ENCODE data around the gene NIT2. TPM values are rescaled to one million over a fixed set of nuclear protein-coding genes. Genes with fewer than 3 reads are reported as not detected.

NIT2 gene
- total RNA-seq, 1 donor from 2014 or later = 11.0 TPM

- Histone ChIP-seq H3K4me3 (ENCODE audit: low read length in 3 of 3) (peak overlapping the region; percentile 88 to 100 (median 97)), H3K36me3 (ENCODE audit: control insufficient read depth in 3 of 3, insufficient read depth in 3 of 3, low read length in 3 of 3) (no peaks in the 10 kb centered on the region), H3K9me3 (ENCODE audit: control insufficient read depth in 3 of 3, low read length in 3 of 3) (no peaks in the 10 kb centered on the region), H3K27me3 (ENCODE audit: control insufficient read depth in 3 of 3, insufficient read depth in 3 of 3, low read length in 3 of 3) (no peaks in the 10 kb centered on the region), H3K9ac (ENCODE audit: low read depth in 1 of 3, low read length in 3 of 3) (peak overlapping the region; percentile 94 to 99 (median 97)), H3K27ac (ENCODE audit: low read depth, low read length) (peak overlapping the region; percentile 91), H3K4me1 (ENCODE audit: control insufficient read depth in 3 of 3, insufficient read depth in 3 of 3, low read length in 3 of 3) (peaks cover 13 to 29% (median 25%) of the 10 kb centered on the region in 3 donors)
Measured at GRCh38 chr3:100401674-100402041, 67.1 kb downstream of the NIT2 start.

DNA sequence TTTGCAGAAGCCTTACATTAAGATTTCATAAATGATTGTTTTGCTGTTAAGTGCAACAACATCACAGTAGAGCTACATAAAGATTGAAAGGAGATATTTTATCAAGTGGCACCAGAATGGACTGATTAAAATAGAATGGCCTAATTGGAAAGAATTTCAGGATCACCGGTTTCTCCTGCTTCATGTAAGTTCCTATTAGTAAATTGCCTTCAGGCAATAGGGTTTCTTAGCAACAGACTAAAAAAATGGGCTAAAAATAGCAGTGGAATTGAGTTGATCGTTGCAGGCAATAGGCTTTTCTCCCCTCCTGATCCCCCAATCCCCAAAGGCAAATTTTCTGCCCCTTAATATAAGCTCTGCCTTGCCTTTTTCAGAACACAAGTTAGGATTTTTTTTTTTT is 67.7 kb downstream of the NIT2 start:
- Histone ChIP-seq H3K4me1 (ENCODE audit: control insufficient read depth in 3 of 3, insufficient read depth in 3 of 3, low read length in 3 of 3) (peaks cover 12 to 28% (median 20%) of the 10 kb centered on the region in 3 donors), H3K4me3 (ENCODE audit: low read length in 3 of 3) (peak overlapping the region; percentile 88 to 100 (median 97)), H3K27ac (ENCODE audit: low read depth, low read length) (peak overlapping the region; percentile 91), H3K9me3 (ENCODE audit: control insufficient read depth in 3 of 3, low read length in 3 of 3) (no peaks in the 10 kb centered on the region), H3K36me3 (ENCODE audit: control insufficient read depth in 3 of 3, insufficient read depth in 3 of 3, low read length in 3 of 3) (no peaks in the 10 kb centered on the region), H3K27me3 (ENCODE audit: control insufficient read depth in 3 of 3, insufficient read depth in 3 of 3, low read length in 3 of 3) (no peaks in the 10 kb centered on the region), H3K9ac (ENCODE audit: low read depth in 1 of 3, low read length in 3 of 3) (peak overlapping the region; percentile 94 to 99 (median 97))

- Histone ChIP-seq H3K4me1 (ENCODE audit: control insufficient read depth in 3 of 3, insufficient read depth in 3 of 3, low read length in 3 of 3) (peaks cover 12 to 27% (median 19%) of the 10 kb centered on the region in 3 donors), H3K4me3 (ENCODE audit: low read length in 3 of 3) (peak overlapping the region; percentile 88 to 100 (median 97)), H3K27ac (ENCODE audit: low read depth, low read length) (peak overlapping the region; percentile 91), H3K9me3 (ENCODE audit: control insufficient read depth in 3 of 3, low read length in 3 of 3) (no peaks in the 10 kb centered on the region), H3K27me3 (ENCODE audit: control insufficient read depth in 3 of 3, insufficient read depth in 3 of 3, low read length in 3 of 3) (no peaks in the 10 kb centered on the region), H3K9ac (ENCODE audit: low read depth in 1 of 3, low read length in 3 of 3) (peak overlapping the region; percentile 94 to 99 (median 97)), H3K36me3 (ENCODE audit: control insufficient read depth in 3 of 3, insufficient read depth in 3 of 3, low read length in 3 of 3) (no peaks in the 10 kb centered on the region)
Measured at GRCh38 chr3:100402891-100403290, 68.3 kb downstream of the NIT2 start.

- Histone ChIP-seq H3K27ac (ENCODE audit: low read depth, low read length) (no peak overlapping the region), H3K4me3 (ENCODE audit: low read length in 3 of 3) (peak overlapping the region in 2 of 3 donors; percentile 15 to 88), H3K9me3 (ENCODE audit: control insufficient read depth in 3 of 3, low read length in 3 of 3) (no peaks in the 10 kb centered on the region), H3K36me3 (ENCODE audit: control insufficient read depth in 3 of 3, insufficient read depth in 3 of 3, low read length in 3 of 3) (no peaks in the 10 kb centered on the region), H3K4me1 (ENCODE audit: control insufficient read depth in 3 of 3, insufficient read depth in 3 of 3, low read length in 3 of 3) (peaks cover 12 to 25% (median 15%) of the 10 kb centered on the region in 3 donors), H3K27me3 (ENCODE audit: control insufficient read depth in 3 of 3, insufficient read depth in 3 of 3, low read length in 3 of 3) (no peaks in the 10 kb centered on the region), H3K9ac (ENCODE audit: low read depth in 1 of 3, low read length in 3 of 3) (peak overlapping the region in 1 of 3 donors; percentile 97)
Measured at GRCh38 chr3:100403362-100404249, 69.0 kb downstream of the NIT2 start.

DNA sequence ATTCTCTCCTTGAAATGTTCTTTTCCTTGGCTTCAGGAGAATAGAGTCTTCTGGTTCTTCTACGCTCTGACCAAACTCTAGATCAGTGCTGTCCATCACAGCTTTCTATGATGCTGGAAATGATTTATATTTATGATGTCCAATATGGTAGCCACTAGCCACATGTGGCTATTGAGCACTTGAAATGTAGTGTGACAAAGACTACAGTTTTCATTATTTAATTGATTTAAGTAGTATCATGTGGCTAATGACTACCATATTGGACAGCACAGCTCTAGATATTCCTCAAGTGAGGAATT is 69.6 kb downstream of the NIT2 start:
- Histone ChIP-seq H3K4me3 (ENCODE audit: low read length in 3 of 3) (no peak overlapping the region), H3K9me3 (ENCODE audit: control insufficient read depth in 3 of 3, low read length in 3 of 3) (no peaks in the 10 kb centered on the region), H3K27ac (ENCODE audit: low read depth, low read length) (no peak overlapping the region), H3K36me3 (ENCODE audit: control insufficient read depth in 3 of 3, insufficient read depth in 3 of 3, low read length in 3 of 3) (no peaks in the 10 kb centered on the region), H3K4me1 (ENCODE audit: control insufficient read depth in 3 of 3, insufficient read depth in 3 of 3, low read length in 3 of 3) (peaks cover 12 to 19% (median 12%) of the 10 kb centered on the region in 3 donors), H3K9ac (ENCODE audit: low read depth in 1 of 3, low read length in 3 of 3) (no peak overlapping the region), H3K27me3 (ENCODE audit: control insufficient read depth in 3 of 3, insufficient read depth in 3 of 3, low read length in 3 of 3) (no peaks in the 10 kb centered on the region)

DNA sequence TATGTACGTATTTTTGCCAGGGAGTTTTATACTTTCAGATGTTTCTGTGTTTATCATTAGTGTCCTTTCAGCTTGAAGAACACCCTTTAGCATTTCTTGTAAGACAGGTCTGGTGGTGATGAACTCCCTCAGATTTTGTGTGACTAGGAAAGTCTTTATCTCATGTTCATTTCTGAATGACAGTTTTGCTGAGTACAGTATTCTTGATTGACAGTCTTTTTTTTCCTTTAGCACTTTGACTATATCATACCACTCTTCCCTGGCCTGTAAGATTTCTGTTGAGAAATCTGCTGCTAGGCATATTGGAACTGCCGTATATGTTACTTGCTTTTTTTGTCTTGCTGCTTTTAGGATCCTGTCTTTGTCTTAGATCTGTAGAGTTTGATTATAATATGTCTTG is 72.6 kb downstream of the NIT2 start:
- Histone ChIP-seq H3K36me3 (ENCODE audit: control insufficient read depth in 3 of 3, insufficient read depth in 3 of 3, low read length in 3 of 3) (no peaks in the 10 kb centered on the region), H3K9me3 (ENCODE audit: control insufficient read depth in 3 of 3, low read length in 3 of 3) (no peaks in the 10 kb centered on the region), H3K4me3 (ENCODE audit: low read length in 3 of 3) (no peak overlapping the region), H3K27ac (ENCODE audit: low read depth, low read length) (no peak overlapping the region), H3K27me3 (ENCODE audit: control insufficient read depth in 3 of 3, insufficient read depth in 3 of 3, low read length in 3 of 3) (no peaks in the 10 kb centered on the region), H3K9ac (ENCODE audit: low read depth in 1 of 3, low read length in 3 of 3) (no peak overlapping the region), H3K4me1 (ENCODE audit: control insufficient read depth in 3 of 3, insufficient read depth in 3 of 3, low read length in 3 of 3) (peaks cover 0 to 8% (median 4%) of the 10 kb centered on the region in 3 donors)

GRCh38 chr3:100407977-100408532 is 73.5 kb downstream of the NIT2 start:
- no peaks in the 10 kb centered on the region for H3K9me3 ChIP-seq (ENCODE audit: control insufficient read depth in 3 of 3, low read length in 3 of 3)
- H3K36me3 ChIP-seq (ENCODE audit: control insufficient read depth in 3 of 3, insufficient read depth in 3 of 3, low read length in 3 of 3) = no peaks in the 10 kb centered on the region
- no peak overlapping the region for H3K9ac ChIP-seq (ENCODE audit: low read depth in 1 of 3, low read length in 3 of 3)
- H3K27ac ChIP-seq (ENCODE audit: low read depth, low read length) = no peak overlapping the region
- H3K27me3 ChIP-seq (ENCODE audit: control insufficient read depth in 3 of 3, insufficient read depth in 3 of 3, low read length in 3 of 3) = no peaks in the 10 kb centered on the region
- H3K4me3 ChIP-seq (ENCODE audit: low read length in 3 of 3) = no peak overlapping the region
- peaks cover 5 to 8% (median 6%) of the 10 kb centered on the region in 3 donors for H3K4me1 ChIP-seq (ENCODE audit: control insufficient read depth in 3 of 3, insufficient read depth in 3 of 3, low read length in 3 of 3)

Other genes with a start within 250 kb of the NIT2 start
- gene FILIP1L, start 220.3 kb upstream of the NIT2 start, total RNA-seq = 29.2 TPM
- gene TBC1D23, start 73.8 kb upstream of the NIT2 start, total RNA-seq = 45.9 TPM
- 59.0 TPM for gene TOMM70, start 66.3 kb downstream of the NIT2 start, total RNA-seq
- gene LNP1, start 66.8 kb downstream of the NIT2 start, total RNA-seq = 7.3 TPM
- gene TMEM45A, start 157.9 kb downstream of the NIT2 start, total RNA-seq = 15.7 TPM